Peyer's patch (tissue), 4 donors: ENCODE measurements around the gene ARHGEF39.

Experiments used
- CTCF ChIP-seq, 6 experiments: fragments of 450-650 bp in 4 of 6; fragments of 200-600 bp in 2 of 6; sonication (generic) in 1 of 6; IDR thresholded peaks; one replicate each; pipeline ENCODE4 v1.5.1; 2017 to 2019; ENCODE audit warnings: antibody characterized with exemption in 6 of 6, mild to moderate bottlenecking in 3 of 6, moderate library complexity in 1 of 6
- POLR2A ChIP-seq, 2 donors: fragments of 450-650 bp; IDR thresholded peaks; one replicate each; pipeline ENCODE4 v1.5.1; 2017; ENCODE audit warnings: antibody characterized with exemption in 2 of 2, mild to moderate bottlenecking in 2 of 2, moderate library complexity in 2 of 2

- no peak for TF ChIP-seq CTCF (IDR thresholded peaks at IDR 0.05)
- no peak for TF ChIP-seq POLR2A (IDR thresholded peaks at IDR 0.05)
Measured at GRCh38 chr9:35687306-35687705, 22.3 kb upstream of the ARHGEF39 start.
